ENCODE measurements around the gene ZBTB47.

ZBTB47 gene

GRCh38 chr3:42668413-42668760 is 14.9 kb downstream of the ZBTB47 start:
- no peak overlapping the region for H3K4me3 ChIP-seq (ENCODE audit: low read depth, low read length)
- DNase-seq (ENCODE audit: low read depth): no peak
- TF ChIP-seq CTCF (conservative IDR thresholded peaks at IDR 0.05; ENCODE audit: low read depth, low read length): no peak

- no peak for DNase-seq (ENCODE audit: low read depth)
- TF ChIP-seq CTCF (conservative IDR thresholded peaks at IDR 0.05; ENCODE audit: low read depth, low read length): no peak
- H3K4me3 ChIP-seq (ENCODE audit: low read depth, low read length): no peak overlapping the region
Measured at GRCh38 chr3:42668793-42669217, 15.3 kb downstream of the ZBTB47 start.

GRCh38 chr3:42670051-42670576 is 16.6 kb downstream of the ZBTB47 start:
- TF ChIP-seq CTCF (conservative IDR thresholded peaks at IDR 0.05; ENCODE audit: low read depth, low read length): no peak
- no peak for DNase-seq (ENCODE audit: low read depth)
- H3K4me3 ChIP-seq (ENCODE audit: low read depth, low read length): no peak overlapping the region

- no peak overlapping the region for H3K4me3 ChIP-seq (ENCODE audit: low read depth, low read length)
- DNase-seq (ENCODE audit: low read depth): no peak
- TF ChIP-seq CTCF (conservative IDR thresholded peaks at IDR 0.05; ENCODE audit: low read depth, low read length): no peak
Measured at GRCh38 chr3:42670670-42671069, 17.2 kb downstream of the ZBTB47 start.

GRCh38 chr3:42672515-42672914 is 19.0 kb downstream of the ZBTB47 start:
- DNase-seq (ENCODE audit: low read depth): no peak
- no peak overlapping the region for H3K4me3 ChIP-seq (ENCODE audit: low read depth, low read length)
- TF ChIP-seq CTCF (conservative IDR thresholded peaks at IDR 0.05; ENCODE audit: low read depth, low read length): no peak

GRCh38 chr3:42673082-42673481 is 19.6 kb downstream of the ZBTB47 start:
- H3K4me3 ChIP-seq (ENCODE audit: low read depth, low read length): no peak overlapping the region
- no peak for TF ChIP-seq CTCF (conservative IDR thresholded peaks at IDR 0.05; ENCODE audit: low read depth, low read length)
- no peak for DNase-seq (ENCODE audit: low read depth)

GRCh38 chr3:42674146-42674545 is 20.6 kb downstream of the ZBTB47 start:
- no peak for TF ChIP-seq CTCF (conservative IDR thresholded peaks at IDR 0.05; ENCODE audit: low read depth, low read length)
- DNase-seq (ENCODE audit: low read depth): peak; percentile 59
- H3K4me3 ChIP-seq (ENCODE audit: low read depth, low read length): no peak overlapping the region

Data from choroid plexus epithelial cell (primary cell).